ENCODE data around the gene ENPP1.

The ENPP1 gene

GRCh38 chr6:131804131-131804530, 3.7 kb upstream of the ENPP1 start:
- no peak for DNase-seq
- Histone ChIP-seq H3K27ac (ENCODE audit: insufficient read depth, low read length, poor library complexity, severe bottlenecking) (no peak overlapping the region), H3K4me3 (ENCODE audit: insufficient read depth, low read depth, low read length, poor library complexity, severe bottlenecking) (no peak overlapping the region), H3K36me3 (ENCODE audit: control insufficient read depth, insufficient read depth, low read length) (no peaks in the 10 kb centered on the region), H3K9me3 (ENCODE audit: control insufficient read depth, low read length) (no peaks in the 10 kb centered on the region), H3K27me3 (replicated peaks; ENCODE audit: control insufficient read depth, insufficient read depth, low read length, poor library complexity, severe bottlenecking) (no peaks in the 10 kb centered on the region), H3K4me1 (ENCODE audit: control insufficient read depth, insufficient read depth, low read length, poor library complexity, severe bottlenecking) (no peaks in the 10 kb centered on the region)

GRCh38 chr6:131807321-131807643, 538 bp upstream of the ENPP1 start:
- no peak for DNase-seq
- Histone ChIP-seq H3K36me3 (ENCODE audit: control insufficient read depth, insufficient read depth, low read length) (no peaks in the 10 kb centered on the region), H3K9me3 (ENCODE audit: control insufficient read depth, low read length) (no peaks in the 10 kb centered on the region), H3K27me3 (replicated peaks; ENCODE audit: control insufficient read depth, insufficient read depth, low read length, poor library complexity, severe bottlenecking) (no peaks in the 10 kb centered on the region), H3K27ac (ENCODE audit: insufficient read depth, low read length, poor library complexity, severe bottlenecking) (no peak overlapping the region), H3K4me3 (ENCODE audit: insufficient read depth, low read depth, low read length, poor library complexity, severe bottlenecking) (peak overlapping the region; percentile 65), H3K4me1 (ENCODE audit: control insufficient read depth, insufficient read depth, low read length, poor library complexity, severe bottlenecking) (no peaks in the 10 kb centered on the region)

- DNase-seq: no peak
- Histone ChIP-seq H3K36me3 (ENCODE audit: control insufficient read depth, insufficient read depth, low read length) (no peaks in the 10 kb centered on the region), H3K4me3 (ENCODE audit: insufficient read depth, low read depth, low read length, poor library complexity, severe bottlenecking) (peak overlapping the region; percentile 65), H3K4me1 (ENCODE audit: control insufficient read depth, insufficient read depth, low read length, poor library complexity, severe bottlenecking) (no peaks in the 10 kb centered on the region), H3K9me3 (ENCODE audit: control insufficient read depth, low read length) (no peaks in the 10 kb centered on the region), H3K27ac (ENCODE audit: insufficient read depth, low read length, poor library complexity, severe bottlenecking) (no peak overlapping the region), H3K27me3 (replicated peaks; ENCODE audit: control insufficient read depth, insufficient read depth, low read length, poor library complexity, severe bottlenecking) (no peaks in the 10 kb centered on the region)
Observed at GRCh38 chr6:131808460-131809269, 845 bp downstream of the ENPP1 start.

GRCh38 chr6:131811500-131811899, 3.7 kb downstream of the ENPP1 start:
- no peak overlapping the region for H3K27ac ChIP-seq (ENCODE audit: insufficient read depth, low read length, poor library complexity, severe bottlenecking)
- no peak for DNase-seq
- H3K9me3 ChIP-seq (ENCODE audit: control insufficient read depth, low read length): no peaks in the 10 kb centered on the region
- H3K4me1 ChIP-seq (ENCODE audit: control insufficient read depth, insufficient read depth, low read length, poor library complexity, severe bottlenecking): no peaks in the 10 kb centered on the region
- no peaks in the 10 kb centered on the region for H3K27me3 ChIP-seq (replicated peaks; ENCODE audit: control insufficient read depth, insufficient read depth, low read length, poor library complexity, severe bottlenecking)
- H3K4me3 ChIP-seq (ENCODE audit: insufficient read depth, low read depth, low read length, poor library complexity, severe bottlenecking): no peak overlapping the region
- no peaks in the 10 kb centered on the region for H3K36me3 ChIP-seq (ENCODE audit: control insufficient read depth, insufficient read depth, low read length)

- no peaks in the 10 kb centered on the region for H3K9me3 ChIP-seq (ENCODE audit: control insufficient read depth, low read length)
- DNase-seq: no peak
Observed at GRCh38 chr6:131813991-131814390, 6.2 kb downstream of the ENPP1 start.

GRCh38 chr6:131816869-131817268, 9.0 kb downstream of the ENPP1 start:
- no peaks in the 10 kb centered on the region for H3K27me3 ChIP-seq (replicated peaks; ENCODE audit: control insufficient read depth, insufficient read depth, low read length, poor library complexity, severe bottlenecking)
- no peak overlapping the region for H3K4me3 ChIP-seq (ENCODE audit: insufficient read depth, low read depth, low read length, poor library complexity, severe bottlenecking)
- no peaks in the 10 kb centered on the region for H3K9me3 ChIP-seq (ENCODE audit: control insufficient read depth, low read length)
- DNase-seq: no peak
- H3K4me1 ChIP-seq (ENCODE audit: control insufficient read depth, insufficient read depth, low read length, poor library complexity, severe bottlenecking): no peaks in the 10 kb centered on the region
- H3K27ac ChIP-seq (ENCODE audit: insufficient read depth, low read length, poor library complexity, severe bottlenecking): no peak overlapping the region
- no peaks in the 10 kb centered on the region for H3K36me3 ChIP-seq (ENCODE audit: control insufficient read depth, insufficient read depth, low read length)

More at GRCh38 chr6:131813991-131814390, 6.2 kb downstream of the ENPP1 start:
- no peak overlapping the region for H3K4me3 ChIP-seq (ENCODE audit: insufficient read depth, low read depth, low read length, poor library complexity, severe bottlenecking)
- no peaks in the 10 kb centered on the region for H3K36me3 ChIP-seq (ENCODE audit: control insufficient read depth, insufficient read depth, low read length)
- H3K27ac ChIP-seq (ENCODE audit: insufficient read depth, low read length, poor library complexity, severe bottlenecking): no peak overlapping the region
- H3K4me1 ChIP-seq (ENCODE audit: control insufficient read depth, insufficient read depth, low read length, poor library complexity, severe bottlenecking): no peaks in the 10 kb centered on the region
- no peaks in the 10 kb centered on the region for H3K27me3 ChIP-seq (replicated peaks; ENCODE audit: control insufficient read depth, insufficient read depth, low read length, poor library complexity, severe bottlenecking)

GRCh38 chr6:131819572-131820124, 11.8 kb downstream of the ENPP1 start:
- H3K9me3 ChIP-seq (ENCODE audit: control insufficient read depth, low read length): no peaks in the 10 kb centered on the region

GRCh38 chr6:131821010-131821807, 13.4 kb downstream of the ENPP1 start:
- no peaks in the 10 kb centered on the region for H3K4me1 ChIP-seq (ENCODE audit: control insufficient read depth, insufficient read depth, low read length, poor library complexity, severe bottlenecking)
- DNase-seq: no peak
- no peak overlapping the region for H3K4me3 ChIP-seq (ENCODE audit: insufficient read depth, low read depth, low read length, poor library complexity, severe bottlenecking)
- no peaks in the 10 kb centered on the region for H3K27me3 ChIP-seq (replicated peaks; ENCODE audit: control insufficient read depth, insufficient read depth, low read length, poor library complexity, severe bottlenecking)
- H3K9me3 ChIP-seq (ENCODE audit: control insufficient read depth, low read length): no peaks in the 10 kb centered on the region
- H3K36me3 ChIP-seq (ENCODE audit: control insufficient read depth, insufficient read depth, low read length): no peaks in the 10 kb centered on the region
- H3K27ac ChIP-seq (ENCODE audit: insufficient read depth, low read length, poor library complexity, severe bottlenecking): no peak overlapping the region

More at GRCh38 chr6:131819572-131820124, 11.8 kb downstream of the ENPP1 start:
- Histone ChIP-seq H3K27me3 (replicated peaks; ENCODE audit: control insufficient read depth, insufficient read depth, low read length, poor library complexity, severe bottlenecking) (no peaks in the 10 kb centered on the region), H3K4me3 (ENCODE audit: insufficient read depth, low read depth, low read length, poor library complexity, severe bottlenecking) (no peak overlapping the region), H3K27ac (ENCODE audit: insufficient read depth, low read length, poor library complexity, severe bottlenecking) (no peak overlapping the region), H3K36me3 (ENCODE audit: control insufficient read depth, insufficient read depth, low read length) (no peaks in the 10 kb centered on the region), H3K4me1 (ENCODE audit: control insufficient read depth, insufficient read depth, low read length, poor library complexity, severe bottlenecking) (no peaks in the 10 kb centered on the region)
- no peak for DNase-seq

- DNase-seq: no peak
Observed at GRCh38 chr6:131822119-131822518, 14.3 kb downstream of the ENPP1 start.

More at GRCh38 chr6:131822119-131822518, 14.3 kb downstream of the ENPP1 start:
- H3K36me3 ChIP-seq (ENCODE audit: control insufficient read depth, insufficient read depth, low read length): no peaks in the 10 kb centered on the region
- H3K4me3 ChIP-seq (ENCODE audit: insufficient read depth, low read depth, low read length, poor library complexity, severe bottlenecking): no peak overlapping the region
- H3K27ac ChIP-seq (ENCODE audit: insufficient read depth, low read length, poor library complexity, severe bottlenecking): no peak overlapping the region
- H3K4me1 ChIP-seq (ENCODE audit: control insufficient read depth, insufficient read depth, low read length, poor library complexity, severe bottlenecking): no peaks in the 10 kb centered on the region
- no peaks in the 10 kb centered on the region for H3K27me3 ChIP-seq (replicated peaks; ENCODE audit: control insufficient read depth, insufficient read depth, low read length, poor library complexity, severe bottlenecking)
- no peaks in the 10 kb centered on the region for H3K9me3 ChIP-seq (ENCODE audit: control insufficient read depth, low read length)

Measured in effector memory CD4-positive, alpha-beta T cell (primary cell).